NT2/D1 (cell line): ENCODE results near the gene SLCO3A1.

Experiments used
- SUZ12 ChIP-seq: IDR thresholded peaks from 2 replicates; pipeline ENCODE4 v1.6.1; 2011; ENCODE audit not compliant: insufficient read length, insufficient read depth; ENCODE audit errors: extremely low read depth
- YY1 ChIP-seq: IDR thresholded peaks from 2 replicates; pipeline ENCODE4 v1.6.1; 2011; ENCODE audit not compliant: insufficient read length, insufficient read depth
- ZNF274 ChIP-seq: IDR thresholded peaks from 2 replicates; pipeline ENCODE4 v1.6.1; 2011; ENCODE audit warnings: mild to moderate bottlenecking, low read depth, low read length

DNA sequence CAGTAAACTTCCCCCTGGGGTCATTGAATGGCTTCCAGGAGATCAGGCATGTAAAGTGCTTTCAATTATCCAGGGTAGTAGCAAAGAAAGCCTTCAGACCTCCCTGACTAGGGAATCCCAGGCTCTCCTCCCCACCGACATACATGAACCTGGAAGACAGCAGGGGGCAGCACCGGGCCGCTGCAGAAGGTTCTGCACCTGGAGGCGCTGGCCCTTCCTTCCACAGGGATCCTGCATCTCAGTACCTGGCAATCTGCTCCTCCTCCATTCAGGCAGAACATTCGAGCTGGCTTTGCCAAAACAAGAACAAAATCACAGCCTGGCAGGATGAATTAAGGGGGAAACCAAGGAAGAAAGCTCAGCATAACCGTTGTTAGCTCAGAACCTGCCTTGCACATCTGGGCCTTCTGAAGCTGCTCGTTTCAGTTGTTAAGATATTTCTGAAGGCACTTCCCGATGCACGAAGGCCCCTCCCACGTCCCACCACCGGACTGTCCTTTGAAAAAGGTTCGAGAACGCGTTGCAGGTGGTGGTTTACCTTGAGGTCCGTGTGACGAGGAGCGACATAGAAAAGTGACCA lies 237.7 kb downstream of the SLCO3A1 start:
- TF ChIP-seq YY1 (no peak), ZNF274 (no peak), SUZ12 (no peak)
